ENCODE results near the gene EBF3. TPM values are rescaled to one million over a fixed set of nuclear protein-coding genes. Genes with fewer than 3 reads are reported as not detected.

Gene EBF3
- total and polyA plus RNA-seq, 2 experiments from 2014 or later, result 0.22 to 0.77 TPM

DNA sequence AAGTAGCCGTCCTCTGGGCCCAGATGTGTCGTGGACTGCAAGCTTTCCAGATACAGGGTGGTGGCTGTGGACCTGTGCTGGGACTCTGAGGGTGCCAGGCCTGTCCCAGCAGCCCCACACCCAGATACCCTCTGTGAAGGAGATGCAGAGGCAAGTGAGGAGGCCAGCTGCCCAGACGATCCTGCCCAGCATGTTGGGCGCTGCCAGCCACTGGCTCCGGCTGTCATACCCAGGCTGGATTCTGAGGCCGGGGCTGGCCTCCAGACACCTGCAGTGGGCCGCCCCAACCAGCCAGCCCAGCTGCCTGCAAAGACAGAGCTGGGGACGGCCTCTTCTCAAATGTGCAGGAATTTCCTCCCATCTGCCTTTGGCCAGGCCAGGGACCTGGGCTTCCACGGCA is 39.1 kb upstream of the EBF3 start:
- H4K20me1 ChIP-seq (ENCODE audit: insufficient read depth, poor library complexity, severe bottlenecking), result no peaks in the 10 kb centered on the region
- peaks cover 8% of the 10 kb centered on the region for H3K27me3 ChIP-seq
- 94% methylated on average over 9 of the region's 9 CpGs for WGBS (ENCODE audit: low lambda C conversion rate, missing lambda C conversion rate)
- H2AFZ ChIP-seq, result no peak overlapping the region
- no peaks in the 10 kb centered on the region for H3K9me3 ChIP-seq (ENCODE audit: low read depth)
- no peaks in the 10 kb centered on the region for H3K4me1 ChIP-seq (ENCODE audit: insufficient read depth)
- no peak overlapping the region for H3K4me3 ChIP-seq
- H3K4me2 ChIP-seq, result no peak overlapping the region
- H3K9me2 ChIP-seq (replicated peaks; ENCODE audit: insufficient read depth), result no peaks in the 10 kb centered on the region
- TF ChIP-seq EZH2phosphoT487 (IDR thresholded peaks at IDR 0.05; ENCODE audit: low read depth, severe bottlenecking, unreplicated experiment) (no peak), CTCF (IDR thresholded peaks at IDR 0.05; ENCODE audit: poor library complexity) (no peak), EZH2 (IDR thresholded peaks at IDR 0.05; ENCODE audit: borderline replicate concordance) (no peak)
- no peak overlapping the region for H3K27ac ChIP-seq
- H3K79me2 ChIP-seq, result no peaks in the 10 kb centered on the region
- no peaks in the 10 kb centered on the region for H3K36me3 ChIP-seq (replicated peaks; ENCODE audit: insufficient read depth, low read depth)
- DNase-seq (ENCODE audit: low spot score), result no peak

DNA sequence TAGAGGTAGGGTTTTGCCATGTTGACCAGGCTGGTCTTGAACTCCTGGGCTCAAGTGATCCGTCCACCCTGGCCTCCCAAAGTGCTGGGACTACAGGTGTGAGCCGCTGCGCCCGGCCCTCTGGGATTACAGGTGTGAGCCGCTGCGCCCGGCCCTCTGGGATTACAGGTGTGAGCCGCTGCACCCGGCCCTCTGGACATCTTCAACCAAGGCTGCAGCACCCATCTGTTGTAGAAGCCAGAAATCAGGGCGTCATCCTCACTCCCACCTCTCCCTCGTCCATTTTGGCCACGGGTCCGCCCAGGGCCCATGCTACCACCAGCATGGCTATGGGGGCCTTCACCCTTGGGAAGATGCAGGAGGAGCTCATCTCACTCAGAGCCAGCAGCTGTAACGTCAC is 38.5 kb upstream of the EBF3 start:
- no peaks in the 10 kb centered on the region for H3K9me3 ChIP-seq (ENCODE audit: low read depth)
- no peak for DNase-seq (ENCODE audit: low spot score)
- no peak overlapping the region for H2AFZ ChIP-seq

GRCh38 chr10:130000918-130001317 is 36.8 kb upstream of the EBF3 start:
- no peak for TF ChIP-seq CTCF (IDR thresholded peaks at IDR 0.05; ENCODE audit: poor library complexity)
- no peak for TF ChIP-seq EZH2 (IDR thresholded peaks at IDR 0.05; ENCODE audit: borderline replicate concordance)
- H3K4me2 ChIP-seq, result no peak overlapping the region
- no peak overlapping the region for H3K27ac ChIP-seq
- H3K9me3 ChIP-seq (ENCODE audit: low read depth), result no peaks in the 10 kb centered on the region
- H3K79me2 ChIP-seq, result no peaks in the 10 kb centered on the region
- H3K36me3 ChIP-seq (replicated peaks; ENCODE audit: insufficient read depth, low read depth), result no peaks in the 10 kb centered on the region
- no peak overlapping the region for H3K4me3 ChIP-seq
- H3K4me1 ChIP-seq (ENCODE audit: insufficient read depth), result no peaks in the 10 kb centered on the region
- WGBS (ENCODE audit: low lambda C conversion rate, missing lambda C conversion rate), result 69% methylated on average over 4 of the region's 4 CpGs
- no peak overlapping the region for H2AFZ ChIP-seq
- no peaks in the 10 kb centered on the region for H4K20me1 ChIP-seq (ENCODE audit: insufficient read depth, poor library complexity, severe bottlenecking)
- no peaks in the 10 kb centered on the region for H3K9me2 ChIP-seq (replicated peaks; ENCODE audit: insufficient read depth)
- no peaks in the 10 kb centered on the region for H3K27me3 ChIP-seq
- no peak for DNase-seq (ENCODE audit: low spot score)

More for the DNA sequence above, 38.5 kb upstream of the EBF3 start:
- Histone ChIP-seq H3K36me3 (replicated peaks; ENCODE audit: insufficient read depth, low read depth) (no peaks in the 10 kb centered on the region), H3K9me2 (replicated peaks; ENCODE audit: insufficient read depth) (no peaks in the 10 kb centered on the region), H4K20me1 (ENCODE audit: insufficient read depth, poor library complexity, severe bottlenecking) (no peaks in the 10 kb centered on the region), H3K4me1 (ENCODE audit: insufficient read depth) (no peaks in the 10 kb centered on the region), H3K79me2 (no peaks in the 10 kb centered on the region), H3K4me3 (no peak overlapping the region), H3K4me2 (no peak overlapping the region), H3K27me3 (peaks cover 8% of the 10 kb centered on the region), H3K27ac (no peak overlapping the region)
- TF ChIP-seq CTCF (IDR thresholded peaks at IDR 0.05; ENCODE audit: poor library complexity) (no peak), EZH2 (IDR thresholded peaks at IDR 0.05; ENCODE audit: borderline replicate concordance) (no peak), EZH2phosphoT487 (IDR thresholded peaks at IDR 0.05; ENCODE audit: low read depth, severe bottlenecking, unreplicated experiment) (no peak)
- WGBS (ENCODE audit: low lambda C conversion rate, missing lambda C conversion rate), result 83% methylated on average over 14 of the region's 14 CpGs

DNA sequence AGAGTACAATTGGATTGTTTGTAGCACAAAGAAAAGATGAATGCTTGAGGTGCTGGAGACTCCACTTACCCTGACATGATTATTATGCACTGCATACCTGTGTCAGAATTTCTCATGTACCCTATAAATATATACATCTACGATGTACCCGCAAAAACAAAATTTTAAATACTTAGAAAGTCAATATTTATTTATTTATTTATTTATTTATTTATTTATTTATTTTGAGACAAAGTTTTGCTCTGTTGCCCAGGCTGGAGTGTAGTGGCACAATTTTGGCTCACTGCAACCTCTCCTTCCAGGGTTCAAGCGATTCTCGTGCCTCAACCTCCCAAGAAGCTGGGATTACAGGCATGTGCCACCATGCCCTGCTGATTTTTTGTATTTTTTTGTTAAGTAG is 35.1 kb upstream of the EBF3 start:
- Histone ChIP-seq H3K4me1 (ENCODE audit: insufficient read depth) (no peaks in the 10 kb centered on the region), H3K79me2 (no peaks in the 10 kb centered on the region), H3K9me3 (ENCODE audit: low read depth) (no peaks in the 10 kb centered on the region), H3K36me3 (replicated peaks; ENCODE audit: insufficient read depth, low read depth) (no peaks in the 10 kb centered on the region), H3K27me3 (no peaks in the 10 kb centered on the region), H3K4me2 (no peak overlapping the region), H4K20me1 (ENCODE audit: insufficient read depth, poor library complexity, severe bottlenecking) (no peaks in the 10 kb centered on the region), H3K9me2 (replicated peaks; ENCODE audit: insufficient read depth) (no peaks in the 10 kb centered on the region), H2AFZ (no peak overlapping the region), H3K4me3 (no peak overlapping the region), H3K27ac (no peak overlapping the region)
- TF ChIP-seq CTCF (IDR thresholded peaks at IDR 0.05; ENCODE audit: poor library complexity) (no peak), EZH2phosphoT487 (IDR thresholded peaks at IDR 0.05; ENCODE audit: low read depth, severe bottlenecking, unreplicated experiment) (no peak), EZH2 (IDR thresholded peaks at IDR 0.05; ENCODE audit: borderline replicate concordance) (no peak)
- no peak for DNase-seq (ENCODE audit: low spot score)
- WGBS (ENCODE audit: low lambda C conversion rate, missing lambda C conversion rate), result 95% methylated on average over 4 of the region's 4 CpGs
